ACHN (cell line): Measurements from ENCODE around the gene IKBKE.
"Not testable (repeated sequence)": the region's sequence is repeated elsewhere in the genome, so short reads cannot be mapped to it uniquely, and the experiment has no call there.

Source experiments
- DNase-seq: peaks from one replicate; pipeline ENCODE4 v3.0.0-alpha.2; 2015
- in situ Hi-C: cut with HindIII; loops from 2 replicates; pipeline ENCODE4 v1.10.0; 2017; ENCODE audit warnings: low sequenced_read_pairs, low pct_ligation_motif_present, low pct_unique_long_range_greater_than_20kb

Gene IKBKE

DNA sequence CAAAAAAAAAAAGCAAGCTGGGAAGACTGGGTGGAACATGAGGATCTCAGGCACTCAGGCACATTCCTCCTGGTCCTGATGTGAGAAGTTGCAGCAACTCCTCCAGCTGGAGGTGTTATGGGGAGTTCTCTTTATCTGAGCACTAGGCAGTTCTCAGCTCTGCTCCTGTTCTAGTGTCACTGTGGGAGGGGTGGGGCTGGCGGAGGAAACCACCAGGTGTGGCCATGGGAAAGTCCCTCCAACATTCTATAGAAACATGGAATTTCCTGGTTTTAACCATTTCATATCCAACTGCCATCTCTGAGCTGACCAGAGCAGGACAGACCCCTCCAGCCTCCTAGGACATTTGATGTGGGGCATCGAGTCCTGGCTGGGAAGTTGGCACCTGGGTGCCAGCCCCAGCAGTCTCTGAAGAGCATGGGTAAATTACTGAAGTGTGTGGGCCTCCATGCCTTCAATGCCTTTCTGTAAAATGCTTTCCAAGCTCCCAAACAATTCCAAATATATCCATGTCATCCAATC is 804 bp upstream of the IKBKE start:
- in situ Hi-C loops: no loop called here
- no peak for DNase-seq

GRCh38 chr1:206470692-206471414 is 577 bp downstream of the IKBKE start:
- DNase-seq: peak; percentile 88
- in situ Hi-C loops: no loop called here

- DNase-seq: no peak
- in situ Hi-C loops: no loop called here
Measured at GRCh38 chr1:206471415-206471801, 1.1 kb downstream of the IKBKE start.

DNA sequence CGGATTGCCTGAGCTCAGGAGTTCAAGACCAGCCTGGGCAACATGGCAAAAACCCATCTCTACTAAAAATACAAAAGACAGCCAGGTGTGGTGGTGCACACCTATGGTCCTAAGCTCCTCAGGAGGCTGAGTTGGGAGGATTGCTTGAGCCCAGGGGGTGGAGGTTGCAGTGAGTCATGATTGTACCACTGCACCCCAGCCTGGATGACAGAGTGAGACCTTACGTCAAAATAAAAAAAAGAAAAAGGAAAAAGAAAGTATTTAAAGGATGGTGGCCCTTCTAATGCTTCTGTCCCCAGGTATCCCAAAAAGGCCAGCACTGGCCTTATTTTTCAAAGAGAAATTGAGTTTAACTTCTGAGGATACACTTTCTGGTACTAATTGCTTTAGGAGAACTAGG is 1.7 kb downstream of the IKBKE start:
- in situ Hi-C loops: no loop called here
- no peak for DNase-seq

DNA sequence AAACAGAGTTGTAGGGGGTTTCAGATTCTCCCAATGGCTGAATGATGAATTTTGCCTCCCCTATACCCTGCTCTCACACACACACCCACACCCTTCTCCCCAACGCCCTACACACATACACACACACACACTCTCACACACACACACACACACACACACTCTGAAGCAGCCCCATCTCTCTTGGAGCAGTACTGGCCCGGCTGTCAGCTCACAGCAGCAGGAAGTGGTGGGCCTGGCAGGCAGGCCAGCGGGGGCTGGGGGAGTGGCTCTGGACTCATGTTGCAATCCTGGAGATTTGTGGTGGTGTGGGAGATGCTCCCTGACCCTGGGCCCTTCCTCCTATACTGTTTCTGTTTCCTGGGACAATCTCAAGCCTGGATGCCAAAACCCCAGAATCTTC is 2.2 kb downstream of the IKBKE start:
- in situ Hi-C loops: no loop called here
- DNase-seq: no peak

GRCh38 chr1:206472886-206473285 is 2.6 kb downstream of the IKBKE start:
- in situ Hi-C loops: no loop called here
- DNase-seq: no peak

- in situ Hi-C loops: no loop called here
Measured at GRCh38 chr1:206476058-206476457, 5.8 kb downstream of the IKBKE start.

GRCh38 chr1:206476591-206476990 is 6.3 kb downstream of the IKBKE start:
- in situ Hi-C loops: no loop called here
- DNase-seq: no peak

More at GRCh38 chr1:206476058-206476457, 5.8 kb downstream of the IKBKE start:
- DNase-seq: no peak

DNA sequence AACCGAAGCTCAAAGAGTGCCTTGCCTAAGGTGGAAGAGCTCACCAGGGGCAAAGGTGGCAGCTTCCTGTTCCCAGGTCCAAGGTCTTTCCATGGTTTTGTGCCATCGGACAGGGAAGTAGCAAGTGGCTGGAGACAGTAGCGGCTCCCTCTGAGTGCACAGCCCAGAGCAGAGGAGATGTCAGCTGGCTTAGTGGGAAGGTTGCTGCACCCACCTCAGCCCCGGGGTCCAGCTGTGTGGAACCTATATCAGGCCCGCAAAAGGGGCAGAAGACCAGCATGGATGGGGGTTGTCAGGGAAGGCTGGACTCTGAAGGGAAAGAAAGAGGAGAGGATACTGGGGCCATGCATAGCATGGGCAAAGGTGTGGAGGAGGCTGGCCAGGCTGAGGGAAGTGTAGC is 6.8 kb downstream of the IKBKE start:
- in situ Hi-C loops: no loop called here
- DNase-seq: no peak

DNA sequence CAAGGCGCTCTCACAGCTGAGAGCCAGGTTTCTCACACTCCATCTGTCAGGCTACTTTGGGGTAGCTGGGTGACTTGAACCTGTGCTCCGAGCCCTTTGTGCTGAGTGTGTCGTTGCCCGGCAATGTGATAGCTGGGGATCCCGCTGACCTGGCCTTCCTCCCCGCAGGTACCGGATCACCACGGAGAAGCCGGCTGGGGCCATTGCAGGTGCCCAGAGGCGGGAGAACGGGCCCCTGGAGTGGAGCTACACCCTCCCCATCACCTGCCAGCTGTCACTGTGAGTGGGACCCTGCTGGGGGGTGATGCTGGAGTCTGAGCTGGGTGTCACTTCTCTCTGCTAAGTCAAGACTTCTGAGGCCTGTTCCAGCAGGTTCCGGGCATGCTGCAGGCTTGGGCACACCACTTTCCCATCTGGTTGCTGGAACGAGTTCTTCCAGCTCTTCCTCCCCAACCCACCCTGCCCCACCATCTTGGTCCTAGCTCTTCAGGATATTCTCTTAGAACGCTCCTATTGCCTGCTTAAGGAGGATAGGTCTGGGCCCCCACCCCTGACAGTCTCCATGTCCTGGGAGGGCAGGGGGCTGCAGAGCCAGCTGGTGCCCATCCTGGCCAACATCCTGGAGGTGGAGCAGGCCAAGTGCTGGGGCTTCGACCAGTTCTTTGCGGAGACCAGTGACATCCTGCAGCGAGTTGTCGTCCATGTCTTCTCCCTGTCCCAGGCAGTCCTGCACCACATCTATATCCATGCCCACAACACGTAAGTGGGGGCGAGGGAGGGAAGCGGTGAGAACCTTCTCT is 7.5 kb downstream of the IKBKE start:
- no peak for DNase-seq
- in situ Hi-C loops: no loop called here

DNA sequence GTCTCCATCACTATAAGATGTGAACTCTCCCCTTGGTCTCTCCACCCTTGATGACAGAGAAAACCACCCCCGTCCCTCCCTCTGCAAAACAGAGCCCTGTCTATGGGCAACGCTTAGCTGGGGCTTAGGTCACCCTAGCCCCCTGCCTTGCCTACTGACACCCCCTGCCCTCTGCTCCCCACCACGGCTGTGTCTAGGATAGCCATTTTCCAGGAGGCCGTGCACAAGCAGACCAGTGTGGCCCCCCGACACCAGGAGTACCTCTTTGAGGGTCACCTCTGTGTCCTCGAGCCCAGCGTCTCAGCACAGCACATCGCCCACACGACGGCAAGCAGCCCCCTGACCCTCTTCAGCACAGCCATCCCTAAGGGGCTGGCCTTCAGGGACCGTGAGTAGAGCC is 8.5 kb downstream of the IKBKE start:
- in situ Hi-C loops: no loop called here
- no peak for DNase-seq

DNA sequence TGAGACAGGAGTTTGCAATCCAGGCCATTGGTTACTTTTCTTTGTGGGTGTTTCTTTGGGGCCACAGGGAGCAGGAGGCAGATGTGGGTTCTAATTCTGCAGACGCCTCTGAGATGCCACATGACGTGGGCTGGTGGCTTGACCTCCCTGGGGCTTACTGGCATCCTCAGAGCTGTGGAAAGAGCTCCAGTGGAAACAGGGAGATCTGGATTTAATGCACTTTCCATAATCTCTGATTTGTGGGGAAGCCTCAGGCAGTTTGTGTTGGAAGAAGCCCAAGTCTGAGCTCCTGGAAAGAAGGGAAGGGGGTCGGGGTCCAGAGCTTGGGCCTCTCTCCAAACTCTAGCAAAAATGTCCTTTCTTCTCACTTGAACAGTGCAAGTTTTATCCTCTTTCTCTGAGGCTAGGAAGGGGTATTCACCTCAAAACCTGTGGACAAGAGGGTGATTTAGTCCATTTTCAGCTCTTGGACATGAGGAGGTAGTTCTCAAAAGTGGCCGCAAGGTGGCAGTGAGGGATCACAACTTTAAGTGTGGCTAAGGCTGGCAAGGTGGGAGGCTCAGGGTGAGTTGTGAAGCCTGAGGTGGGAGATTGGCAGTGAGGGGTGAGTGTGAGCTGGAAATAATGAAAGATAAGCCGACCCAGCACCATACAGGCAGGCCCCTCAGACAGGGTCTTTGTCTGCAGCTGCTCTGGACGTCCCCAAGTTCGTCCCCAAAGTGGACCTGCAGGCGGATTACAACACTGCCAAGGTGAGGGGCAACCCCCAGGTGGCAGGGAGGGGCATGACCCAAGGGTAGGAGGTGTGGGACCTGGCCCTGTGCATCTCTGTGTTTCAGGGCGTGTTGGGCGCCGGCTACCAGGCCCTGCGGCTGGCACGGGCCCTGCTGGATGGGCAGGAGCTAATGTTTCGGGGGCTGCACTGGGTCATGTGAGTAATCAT is 9.2 kb downstream of the IKBKE start:
- DNase-seq: peak; percentile 79
- in situ Hi-C loops: no loop called here

DNA sequence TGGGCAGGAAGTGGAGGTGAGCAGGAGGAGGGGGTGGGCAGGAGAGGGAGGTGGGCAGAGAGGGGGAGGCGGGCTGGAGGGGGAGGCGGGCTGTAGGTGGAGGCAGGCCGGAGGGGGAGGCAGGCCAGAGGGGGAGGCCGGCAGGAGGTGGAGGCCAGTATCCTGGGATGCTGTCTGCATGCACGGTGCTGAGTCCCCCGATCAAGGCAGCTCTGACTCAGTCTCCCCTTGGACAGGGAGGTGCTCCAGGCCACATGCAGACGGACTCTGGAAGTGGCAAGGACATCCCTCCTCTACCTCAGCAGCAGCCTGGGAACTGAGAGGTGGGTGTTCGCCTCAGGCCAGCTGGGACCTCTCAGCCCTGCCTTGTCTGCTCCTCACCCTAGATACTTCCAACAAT is 9.9 kb downstream of the IKBKE start:
- DNase-seq: no peak
- in situ Hi-C loops: no loop called here

GRCh38 chr1:206482611-206483010 is 12.3 kb downstream of the IKBKE start:
- in situ Hi-C loops: no loop called here
- DNase-seq: no peak

- DNase-seq, in situ Hi-C loops: not testable (repeated sequence)
Measured at GRCh38 chr1:206483864-206484263, 13.6 kb downstream of the IKBKE start.

DNA sequence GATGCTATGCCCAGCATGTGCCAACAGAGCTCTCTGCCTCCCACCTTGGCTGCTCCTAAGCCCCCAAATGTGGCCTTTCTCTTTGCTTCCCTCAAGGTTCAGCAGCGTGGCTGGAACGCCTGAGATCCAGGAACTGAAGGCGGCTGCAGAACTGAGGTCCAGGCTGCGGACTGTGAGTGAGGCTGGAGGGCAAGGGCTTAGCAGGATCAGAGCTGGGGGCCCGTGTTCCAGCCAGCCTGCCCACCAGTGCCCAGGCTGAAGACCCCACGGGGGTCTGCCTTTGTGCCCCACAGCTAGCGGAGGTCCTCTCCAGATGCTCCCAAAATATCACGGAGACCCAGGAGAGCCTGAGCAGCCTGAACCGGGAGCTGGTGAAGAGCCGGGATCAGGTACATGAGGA is 14.6 kb downstream of the IKBKE start:
- in situ Hi-C loops: no loop called here
- no peak for DNase-seq

- in situ Hi-C loops: no loop called here
Measured at GRCh38 chr1:206486995-206487788, 16.9 kb downstream of the IKBKE start.

GRCh38 chr1:206487970-206488369 is 17.7 kb downstream of the IKBKE start:
- in situ Hi-C loops: no loop called here
- no peak for DNase-seq

More at GRCh38 chr1:206486995-206487788, 16.9 kb downstream of the IKBKE start:
- no peak for DNase-seq
